Measurements from ENCODE around the gene TSPAN11.

- peak in 1 of 2 donors; percentile 25 for TF ChIP-seq CTCF (IDR thresholded peaks at IDR 0.05; ENCODE audit: extremely low read depth in 1 of 2, insufficient read depth in 1 of 2, low read depth in 1 of 2, low read length in 2 of 2)
- TF ChIP-seq POLR2A (IDR thresholded peaks at IDR 0.05; ENCODE audit: low read depth, low read length) = no peak
- TF ChIP-seq JUN (IDR thresholded peaks at IDR 0.05; ENCODE audit: borderline replicate concordance, insufficient read depth, insufficient read length, low read depth) = no peak
- TF ChIP-seq POLR2AphosphoS5 (IDR thresholded peaks at IDR 0.05; ENCODE audit: insufficient read depth, low read depth, low read length) = no peak
These were observed 39.1 kb downstream of the TSPAN11 start for GRCh38 chr12:30965613-30965985.
